ENCODE data around the gene DSCAML1. TPM values are rescaled to one million over a fixed set of nuclear protein-coding genes. Genes with fewer than 3 reads are reported as not detected.

Gene DSCAML1
- total RNA-seq, 1 experiment from 2014 or later = not detected

DNA sequence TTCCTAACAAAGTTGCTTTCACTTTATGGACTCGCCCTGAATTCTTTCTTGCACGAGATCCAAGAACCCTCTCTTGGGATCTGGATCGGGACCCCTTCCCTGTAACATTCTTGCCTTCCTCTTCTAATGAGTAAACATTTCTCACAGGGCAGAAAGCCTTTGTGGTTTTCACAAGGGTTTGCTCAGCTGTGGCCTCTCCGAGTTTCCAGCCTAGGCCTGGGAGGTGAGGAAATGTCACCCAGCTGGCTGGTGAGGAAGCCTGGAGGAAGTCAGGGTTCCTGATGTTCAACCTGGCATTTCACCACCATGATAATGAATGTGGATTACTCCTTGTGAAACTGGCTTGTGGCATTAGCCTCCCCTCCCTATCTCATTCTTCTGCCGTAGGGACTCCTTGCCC lies 224.9 kb downstream of the DSCAML1 start:
- BruUV-seq (replicated peaks) = no TSS peak
- H3K4me1 ChIP-seq (ENCODE audit: control insufficient read depth in 1 of 2, insufficient read depth in 2 of 2, low read length in 2 of 2) = no peaks in the 10 kb centered on the region
- TF ChIP-seq RAD21 (IDR thresholded peaks at IDR 0.05; ENCODE audit: low read depth) (no peak), SP1 (IDR thresholded peaks at IDR 0.05; ENCODE audit: low read depth) (no peak), ZFX (IDR thresholded peaks at IDR 0.05) (no peak), CBX3 (IDR thresholded peaks at IDR 0.05; ENCODE audit: low read depth) (no peak), SRF (IDR thresholded peaks at IDR 0.05; ENCODE audit: low read depth) (no peak)
- TF ChIP-seq, protein P1, sequence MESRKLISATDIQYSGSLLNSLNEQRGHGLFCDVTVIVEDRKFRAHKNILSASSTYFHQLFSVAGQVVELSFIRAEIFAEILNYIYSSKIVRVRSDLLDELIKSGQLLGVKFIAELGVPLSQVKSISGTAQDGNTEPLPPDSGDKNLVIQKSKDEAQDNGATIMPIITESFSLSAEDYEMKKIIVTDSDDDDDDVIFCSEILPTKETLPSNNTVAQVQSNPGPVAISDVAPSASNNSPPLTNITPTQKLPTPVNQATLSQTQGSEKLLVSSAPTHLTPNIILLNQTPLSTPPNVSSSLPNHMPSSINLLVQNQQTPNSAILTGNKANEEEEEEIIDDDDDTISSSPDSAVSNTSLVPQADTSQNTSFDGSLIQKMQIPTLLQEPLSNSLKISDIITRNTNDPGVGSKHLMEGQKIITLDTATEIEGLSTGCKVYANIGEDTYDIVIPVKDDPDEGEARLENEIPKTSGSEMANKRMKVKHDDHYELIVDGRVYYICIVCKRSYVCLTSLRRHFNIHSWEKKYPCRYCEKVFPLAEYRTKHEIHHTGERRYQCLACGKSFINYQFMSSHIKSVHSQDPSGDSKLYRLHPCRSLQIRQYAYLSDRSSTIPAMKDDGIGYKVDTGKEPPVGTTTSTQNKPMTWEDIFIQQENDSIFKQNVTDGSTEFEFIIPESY (IDR thresholded peaks at IDR 0.05; ENCODE audit: extremely low read depth, insufficient replicate concordance, low read length) = no peak
- ATAC-seq (no peak), DNase-seq (ENCODE audit: low read depth, low spot score) (no peak)
- H3K79me2 ChIP-seq (ENCODE audit: insufficient read depth, low read length) = no peaks in the 10 kb centered on the region
- H2AFZ ChIP-seq (ENCODE audit: low read depth, low read length, poor library complexity, severe bottlenecking) = no peak overlapping the region
- no peak overlapping the region for H3K4me3 ChIP-seq (replicated peaks in 1 of 2; ENCODE audit: low read depth in 1 of 2, low read length in 2 of 2)
- H4K20me1 ChIP-seq (ENCODE audit: insufficient read depth) = no peaks in the 10 kb centered on the region
- POLR2A ChIA-PET = no interaction called here
- no peak overlapping the region for H3K9ac ChIP-seq (ENCODE audit: low read length)
- no peaks in the 10 kb centered on the region for H3K36me3 ChIP-seq (ENCODE audit: control insufficient read depth in 1 of 2, insufficient read depth in 2 of 2, low read length in 2 of 2)
- H3K9me2 ChIP-seq (ENCODE audit: insufficient read depth) = no peaks in the 10 kb centered on the region
- peaks cover 28% of the 10 kb centered on the region for H3K27me3 ChIP-seq (ENCODE audit: insufficient read depth, low read length)
- CTCF ChIA-PET = no interaction called here
- intact Hi-C loops (cut with micrococcal nuclease) = no loop called here
- H3K9me3 ChIP-seq (ENCODE audit: control insufficient read depth in 1 of 2, insufficient read depth in 1 of 2, low read depth in 1 of 2, low read length in 2 of 2) = no peaks in the 10 kb centered on the region
- no peak overlapping the region for H3K4me2 ChIP-seq (ENCODE audit: low read length)
- RAD21 ChIA-PET (ENCODE audit: low non-redundant PET in 1 of 2, low total read pairs in 2 of 2, uncharacterized antibody in 2 of 2, unreplicated experiment in 2 of 2) = no interaction called here
- no peak overlapping the region for H3K27ac ChIP-seq (ENCODE audit: low read depth, low read length)

- H3K9me3 ChIP-seq (ENCODE audit: control insufficient read depth in 1 of 2, insufficient read depth in 1 of 2, low read depth in 1 of 2, low read length in 2 of 2) = no peaks in the 10 kb centered on the region
- H3K27ac ChIP-seq (ENCODE audit: low read depth, low read length) = no peak overlapping the region
- no peaks in the 10 kb centered on the region for H3K79me2 ChIP-seq (ENCODE audit: insufficient read depth, low read length)
- DNase-seq (ENCODE audit: low read depth, low spot score) = no peak
- H3K4me3 ChIP-seq (replicated peaks in 1 of 2; ENCODE audit: low read depth in 1 of 2, low read length in 2 of 2) = no peak overlapping the region
- TF ChIP-seq EZH2 (IDR thresholded peaks at IDR 0.05) (no peak), FOSL1 (IDR thresholded peaks at IDR 0.05; ENCODE audit: low read depth) (no peak), SIN3A (IDR thresholded peaks at IDR 0.05; ENCODE audit: low read depth) (no peak), POLR2AphosphoS5 (IDR thresholded peaks at IDR 0.05; ENCODE audit: low read depth, low read length) (no peak), YY1 (IDR thresholded peaks at IDR 0.05; ENCODE audit: extremely low read depth, insufficient replicate concordance, low read depth, low read length) (no peak), JUND (IDR thresholded peaks at IDR 0.05) (no peak), TCF7L2 (IDR thresholded peaks at IDR 0.05; ENCODE audit: borderline replicate concordance, extremely low read depth, insufficient read depth, insufficient read length) (no peak), ELF1 (IDR thresholded peaks at IDR 0.05; ENCODE audit: borderline replicate concordance, low read depth) (no peak), ZNF274 (IDR thresholded peaks at IDR 0.05; ENCODE audit: low read depth, low read length) (no peak), SP1 (IDR thresholded peaks at IDR 0.05; ENCODE audit: low read depth) (no peak), RAD21 (IDR thresholded peaks at IDR 0.05; ENCODE audit: low read depth) (no peak), EZH2phosphoT487 (IDR thresholded peaks at IDR 0.05; ENCODE audit: borderline replicate concordance) (no peak), POLR2A (IDR thresholded peaks at IDR 0.05; ENCODE audit: borderline replicate concordance, extremely low read depth, insufficient read depth, insufficient read length) (no peak), CBX3 (IDR thresholded peaks at IDR 0.05; ENCODE audit: low read depth) (no peak)
- TF ChIP-seq, protein P1 (IDR thresholded peaks at IDR 0.05; ENCODE audit: extremely low read depth, insufficient replicate concordance, low read length) = no peak
- intact Hi-C loops (cut with micrococcal nuclease) = no loop called here
- RAD21 ChIA-PET (ENCODE audit: low non-redundant PET in 1 of 2, low total read pairs in 2 of 2, uncharacterized antibody in 2 of 2, unreplicated experiment in 2 of 2) = no interaction called here
- no peaks in the 10 kb centered on the region for H3K9me2 ChIP-seq (ENCODE audit: insufficient read depth)
- no TSS peak for BruUV-seq (replicated peaks)
- no peak overlapping the region for H2AFZ ChIP-seq (ENCODE audit: low read depth, low read length, poor library complexity, severe bottlenecking)
- no peaks in the 10 kb centered on the region for H4K20me1 ChIP-seq (ENCODE audit: insufficient read depth)
- no peak overlapping the region for H3K4me2 ChIP-seq (ENCODE audit: low read length)
- no peak overlapping the region for H3K9ac ChIP-seq (ENCODE audit: low read length)
- H3K36me3 ChIP-seq (ENCODE audit: control insufficient read depth in 1 of 2, insufficient read depth in 2 of 2, low read length in 2 of 2) = no peaks in the 10 kb centered on the region
- no peak for ATAC-seq
- H3K4me1 ChIP-seq (ENCODE audit: control insufficient read depth in 1 of 2, insufficient read depth in 2 of 2, low read length in 2 of 2) = no peaks in the 10 kb centered on the region
- POLR2A ChIA-PET = no interaction called here
- CTCF ChIA-PET = no interaction called here
- H3K27me3 ChIP-seq (ENCODE audit: insufficient read depth, low read length) = peaks cover 22% of the 10 kb centered on the region
These were observed 226.3 kb downstream of the DSCAML1 start for GRCh38 chr11:117570701-117571100.

Data from HCT116 (cell line).